CMK (cell line): Measurements from ENCODE around the gene KPNB1.

Source experiments
- DNase-seq: peaks from one replicate; pipeline ENCODE4 v3.0.0-alpha.2; 2010; ENCODE audit warnings: low read depth

Gene KPNB1

GRCh38 chr17:47728214-47728877 is 78.6 kb downstream of the KPNB1 start:
- no peak for DNase-seq

- no peak for DNase-seq
Measured at GRCh38 chr17:47729476-47729875, 79.8 kb downstream of the KPNB1 start.

GRCh38 chr17:47730681-47731080 is 81.0 kb downstream of the KPNB1 start:
- DNase-seq: no peak

GRCh38 chr17:47731396-47731795 is 81.7 kb downstream of the KPNB1 start:
- no peak for DNase-seq

- no peak for DNase-seq
Measured at GRCh38 chr17:47732399-47733046, 82.8 kb downstream of the KPNB1 start.

- DNase-seq: peak; percentile 58
Measured at GRCh38 chr17:47733047-47733673, 83.4 kb downstream of the KPNB1 start, which contains the start of gene TBX21. TSS of gene TBX21 (plus strand) at chr17:47733236. CDS start at chr17:47733455, 219 bp downstream.

GRCh38 chr17:47733674-47734410 is 84.1 kb downstream of the KPNB1 start:
- DNase-seq: no peak

GRCh38 chr17:47735139-47735464 is 85.4 kb downstream of the KPNB1 start:
- no peak for DNase-seq
